K562 (cell line): ENCODE results near the gene POLR3G. TPM values are rescaled to one million over a fixed set of nuclear protein-coding genes. Genes with fewer than 3 reads are reported as not detected.

Source experiments
- CBX1 ChIP-seq: sonication (generic); IDR thresholded peaks from 2 replicates; pipeline ENCODE4 v1.6.1; 2016; ENCODE audit warnings: antibody characterized with exemption, low read depth, mild to moderate bottlenecking
- DIDO1 ChIP-seq: fragments of 450-650 bp; IDR thresholded peaks from 2 replicates; pipeline ENCODE4 v1.6.1; 2016; ENCODE audit warnings: low read depth, missing biosample characterization, missing genetic modification characterization
- ETV6 ChIP-seq, 3 experiments: fragments of 150-350 bp in 1 of 3; sonication (generic) in 1 of 3; formaldehyde crosslinking in 1 of 3; IDR thresholded peaks; 2 replicates each; pipeline versions ENCODE4 v1.6.1 to v1.8.0; 2014 to 2022; ENCODE audit warnings: borderline replicate concordance in 2 of 3, low read depth in 2 of 3, antibody characterized with exemption in 1 of 3, low read length in 1 of 3, mild to moderate bottlenecking in 1 of 3, missing genetic modification reagents in 1 of 3
- HDAC2 ChIP-seq: fragments of 450-650 bp; IDR thresholded peaks from 2 replicates; pipeline ENCODE4 v1.6.1; 2016; ENCODE audit warnings: mild to moderate bottlenecking
- HDAC3 ChIP-seq: fragments of 450-650 bp; IDR thresholded peaks from 2 replicates; pipeline ENCODE4 v1.6.1; 2018; ENCODE audit warnings: borderline replicate concordance, mild to moderate bottlenecking, moderate library complexity; ENCODE audit not compliant: partially characterized antibody
- ILF3 ChIP-seq: fragments of 450-650 bp; IDR thresholded peaks from 2 replicates; pipeline ENCODE4 v1.6.1; 2018; ENCODE audit warnings: antibody characterized with exemption, mild to moderate bottlenecking, moderate library complexity, borderline replicate concordance
- JUND ChIP-seq, 2 experiments: IDR thresholded peaks; 2 replicates in 1 of 2; 3 replicates in 1 of 2; pipeline ENCODE4 v1.6.1; 2011; ENCODE audit warnings: borderline replicate concordance in 2 of 2, low read depth in 2 of 2, low read length in 2 of 2, improper control_type of control experiment in 1 of 2, missing biosample characterization in 1 of 2, missing genetic modification characterization in 1 of 2, missing genetic modification reagents in 1 of 2
- NFATC3 ChIP-seq: fragments of 450-650 bp; IDR thresholded peaks from 2 replicates; pipeline ENCODE4 v1.6.1; 2017; ENCODE audit warnings: mild to moderate bottlenecking
- POU5F1 ChIP-seq: fragments of 150-350 bp; IDR thresholded peaks from 2 replicates; pipeline ENCODE4 v1.6.1; 2014; ENCODE audit warnings: borderline replicate concordance, low read length, low read depth, mild to moderate bottlenecking; ENCODE audit not compliant: partially characterized antibody
- SRSF7 ChIP-seq: fragments of 200-400 bp; formaldehyde crosslinking; optimal IDR thresholded peaks from 2 replicates; pipeline ENCODE3; 2017; ENCODE audit warnings: mild to moderate bottlenecking, low read depth, low read length
- ZBTB1 ChIP-seq: sonication (generic); formaldehyde crosslinking; IDR thresholded peaks from 2 replicates; pipeline ENCODE4 v1.8.1; 2023; ENCODE audit warnings: missing genetic modification reagents, low read depth, mild to moderate bottlenecking, borderline replicate concordance
- ZNF57 ChIP-seq: fragments of 450-650 bp; formaldehyde crosslinking; IDR thresholded peaks from 2 replicates; pipeline ENCODE4 v1.4.0; 2020; ENCODE audit warnings: mild to moderate bottlenecking, moderate library complexity
- ZNF586 ChIP-seq: fragments of 450-650 bp; formaldehyde crosslinking; conservative IDR thresholded peaks from 2 replicates; pipeline ENCODE4 v1.4.0; 2020; ENCODE audit warnings: mild to moderate bottlenecking, moderate library complexity
- ZNF764 ChIP-seq: fragments of 250-450 bp; sonication (Bioruptor Pico); IDR thresholded peaks from 2 replicates; pipeline ENCODE4 v1.4.0; 2020; ENCODE audit warnings: low read depth, mild to moderate bottlenecking, moderate library complexity
- ZNF785 ChIP-seq: fragments of 250-450 bp; sonication (Bioruptor Pico); IDR thresholded peaks from 2 replicates; pipeline ENCODE4 v1.4.0; 2020; ENCODE audit warnings: mild to moderate bottlenecking
- polyA plus RNA-seq, 8 experiments: library from polyadenylated mRNA; depleted of rRNA in 4 of 8; stranded (reverse) in 5 of 8; unstranded in 3 of 8; fragments of >200 nt; fragmentation: Nextera tagmentation in 2 of 8; fragmentation: Illumina TruSeq in 1 of 8; extraction: Ambion mirVana in 2 of 8; extraction: Trizol in 1 of 8; gene quantifications; 2 replicates each; pipeline versions ENCODE4 v1.2.1 to v1.2.3, GENCODE V29; 2011 to 2014; ENCODE audit warnings: inconsistent platforms in 1 of 8, missing spikeins in 1 of 8
- total RNA-seq, 7 experiments: library from RNA; depleted of rRNA in 6 of 7; stranded (reverse); fragments of >200 nt in 6 of 7; fragmentation: Illumina TruSeq in 2 of 7; extraction: Trizol in 2 of 7; gene quantifications; 2 replicates each; pipeline versions ENCODE4 v1.2.1 to v1.2.3, GENCODE V29; 2011 to 2021; ENCODE audit warnings: low replicate concordance in 1 of 7
- TF ChIP-seq, protein P1 (sequence below): sonication (generic); formaldehyde crosslinking; IDR thresholded peaks from 2 replicates; pipeline ENCODE4 v1.8.0; 2022; ENCODE audit warnings: mild to moderate bottlenecking, missing genetic modification reagents
- TF ChIP-seq, protein P2 (sequence below), 2 experiments: IDR thresholded peaks; 2 replicates each; pipeline ENCODE4 v1.6.1; 2012; ENCODE audit warnings: improper control_type of control experiment in 2 of 2, low read depth in 2 of 2, low read length in 2 of 2, borderline replicate concordance in 1 of 2
- TF ChIP-seq, protein P3 (sequence below): fragments of 250-450 bp; sonication (Bioruptor Pico); IDR thresholded peaks from 2 replicates; pipeline ENCODE4 v1.5.0; 2020; ENCODE audit warnings: mild to moderate bottlenecking
- TF ChIP-seq, protein P4 (sequence below): sonication (generic); formaldehyde crosslinking; IDR thresholded peaks from 2 replicates; pipeline ENCODE4 v1.4.0; 2020; ENCODE audit warnings: mild to moderate bottlenecking, missing genetic modification reagents

POLR3G gene
- total and polyA plus RNA-seq, 9 of the 15 experiments (the other 6 are each of a cell fraction or from before 2014, with no cell fraction given) = 39.0 to 111 (median 59.0) TPM

DNA sequence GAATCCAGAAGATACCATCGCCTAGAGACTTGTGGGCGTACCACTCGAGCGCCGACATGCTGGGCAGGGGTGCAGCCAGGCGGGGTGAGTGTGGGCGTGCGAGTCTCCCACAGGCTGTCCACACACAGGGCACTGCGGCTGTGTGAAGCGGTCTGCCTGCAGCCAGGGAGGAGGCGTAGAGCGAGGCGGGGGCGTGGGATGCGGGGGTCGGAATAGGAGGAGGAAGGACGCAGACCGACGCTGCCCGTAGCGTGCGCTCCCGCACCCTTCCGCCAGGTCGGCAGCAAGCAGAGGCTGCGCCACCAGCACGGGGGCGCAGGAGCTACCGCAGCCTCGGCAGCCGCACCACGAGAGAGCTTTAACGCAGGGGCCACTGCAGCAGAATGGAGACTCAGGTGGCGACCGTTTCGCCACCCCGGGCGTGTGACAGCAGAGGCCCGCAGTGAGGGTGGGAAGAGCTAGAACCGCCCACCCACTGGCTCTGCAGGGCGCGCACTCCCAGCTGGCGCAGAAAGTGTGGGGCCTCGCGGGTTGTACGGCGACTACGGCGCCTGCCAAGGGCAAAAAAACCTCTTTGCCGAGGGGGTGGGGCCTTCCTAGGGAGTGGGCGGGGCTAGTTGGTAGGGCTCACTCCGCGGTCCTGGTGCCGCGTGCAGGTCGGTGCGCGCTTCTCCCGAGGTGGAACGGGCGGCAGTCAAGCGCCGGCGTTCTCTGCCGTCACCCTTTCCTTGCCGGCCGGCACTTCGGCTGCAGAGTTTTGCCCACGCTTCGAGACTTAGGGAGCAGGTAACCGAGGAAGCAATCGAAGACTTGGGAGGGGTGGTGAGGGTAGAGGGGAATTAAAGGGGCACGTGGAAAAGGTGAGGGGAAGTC lies at the start of gene POLR3G, which contains the start of gene MBLAC2 (continued):
- TF ChIP-seq, protein P1, sequence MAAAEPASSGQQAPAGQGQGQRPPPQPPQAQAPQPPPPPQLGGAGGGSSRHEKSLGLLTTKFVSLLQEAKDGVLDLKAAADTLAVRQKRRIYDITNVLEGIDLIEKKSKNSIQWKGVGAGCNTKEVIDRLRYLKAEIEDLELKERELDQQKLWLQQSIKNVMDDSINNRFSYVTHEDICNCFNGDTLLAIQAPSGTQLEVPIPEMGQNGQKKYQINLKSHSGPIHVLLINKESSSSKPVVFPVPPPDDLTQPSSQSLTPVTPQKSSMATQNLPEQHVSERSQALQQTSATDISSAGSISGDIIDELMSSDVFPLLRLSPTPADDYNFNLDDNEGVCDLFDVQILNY (CRISPR knock-in tag) = no peak
- TF ChIP-seq HDAC2 = peak; percentile 58; the same call in 1 of the 2 replicates
- no peak for TF ChIP-seq ETV6 (IDR thresholded peaks at IDR 0.05; ENCODE audit: borderline replicate concordance in 1 of 2, low read depth in 2 of 2, low read length in 1 of 2)
- peak; percentile 49; the same call in 1 of the 2 replicates for TF ChIP-seq ETV6 (CRISPR knock-in tag; IDR thresholded peaks at IDR 0.05; ENCODE audit: borderline replicate concordance)
- TF ChIP-seq, protein P2, sequence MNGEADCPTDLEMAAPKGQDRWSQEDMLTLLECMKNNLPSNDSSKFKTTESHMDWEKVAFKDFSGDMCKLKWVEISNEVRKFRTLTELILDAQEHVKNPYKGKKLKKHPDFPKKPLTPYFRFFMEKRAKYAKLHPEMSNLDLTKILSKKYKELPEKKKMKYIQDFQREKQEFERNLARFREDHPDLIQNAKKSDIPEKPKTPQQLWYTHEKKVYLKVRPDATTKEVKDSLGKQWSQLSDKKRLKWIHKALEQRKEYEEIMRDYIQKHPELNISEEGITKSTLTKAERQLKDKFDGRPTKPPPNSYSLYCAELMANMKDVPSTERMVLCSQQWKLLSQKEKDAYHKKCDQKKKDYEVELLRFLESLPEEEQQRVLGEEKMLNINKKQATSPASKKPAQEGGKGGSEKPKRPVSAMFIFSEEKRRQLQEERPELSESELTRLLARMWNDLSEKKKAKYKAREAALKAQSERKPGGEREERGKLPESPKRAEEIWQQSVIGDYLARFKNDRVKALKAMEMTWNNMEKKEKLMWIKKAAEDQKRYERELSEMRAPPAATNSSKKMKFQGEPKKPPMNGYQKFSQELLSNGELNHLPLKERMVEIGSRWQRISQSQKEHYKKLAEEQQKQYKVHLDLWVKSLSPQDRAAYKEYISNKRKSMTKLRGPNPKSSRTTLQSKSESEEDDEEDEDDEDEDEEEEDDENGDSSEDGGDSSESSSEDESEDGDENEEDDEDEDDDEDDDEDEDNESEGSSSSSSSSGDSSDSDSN (IDR thresholded peaks at IDR 0.05; ENCODE audit: borderline replicate concordance in 1 of 2, low read depth in 2 of 2, low read length in 2 of 2) = peak; percentile 9 to 26; a peak in 1 of 4 replicates
- TF ChIP-seq DIDO1 (tag) = peak; percentile 56; the same call in 1 of the 2 replicates
- TF ChIP-seq, protein P3, sequence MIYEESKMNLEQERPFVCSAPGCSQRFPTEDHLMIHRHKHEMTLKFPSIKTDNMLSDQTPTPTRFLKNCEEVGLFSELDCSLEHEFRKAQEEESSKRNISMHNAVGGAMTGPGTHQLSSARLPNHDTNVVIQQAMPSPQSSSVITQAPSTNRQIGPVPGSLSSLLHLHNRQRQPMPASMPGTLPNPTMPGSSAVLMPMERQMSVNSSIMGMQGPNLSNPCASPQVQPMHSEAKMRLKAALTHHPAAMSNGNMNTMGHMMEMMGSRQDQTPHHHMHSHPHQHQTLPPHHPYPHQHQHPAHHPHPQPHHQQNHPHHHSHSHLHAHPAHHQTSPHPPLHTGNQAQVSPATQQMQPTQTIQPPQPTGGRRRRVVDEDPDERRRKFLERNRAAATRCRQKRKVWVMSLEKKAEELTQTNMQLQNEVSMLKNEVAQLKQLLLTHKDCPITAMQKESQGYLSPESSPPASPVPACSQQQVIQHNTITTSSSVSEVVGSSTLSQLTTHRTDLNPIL = no peak
- TF ChIP-seq ILF3 = no peak
- peak; percentile 38; the same call in 1 of the 2 replicates for TF ChIP-seq ZBTB1 (CRISPR knock-in tag)
- TF ChIP-seq ZNF586 (CRISPR knock-in tag) = no peak
- TF ChIP-seq POU5F1 = no peak
- TF ChIP-seq JUND (IDR thresholded peaks at IDR 0.05; ENCODE audit: borderline replicate concordance, low read depth, low read length) = peak; percentile 49; the same call in 1 of the 2 replicates
- TF ChIP-seq JUND (tag; IDR thresholded peaks at IDR 0.05; ENCODE audit: borderline replicate concordance, low read depth, low read length) = no peak
- no peak for TF ChIP-seq SRSF7
- no peak for TF ChIP-seq ZNF764 (CRISPR knock-in tag)
- TF ChIP-seq ZNF57 = no peak
- TF ChIP-seq, protein P4, sequence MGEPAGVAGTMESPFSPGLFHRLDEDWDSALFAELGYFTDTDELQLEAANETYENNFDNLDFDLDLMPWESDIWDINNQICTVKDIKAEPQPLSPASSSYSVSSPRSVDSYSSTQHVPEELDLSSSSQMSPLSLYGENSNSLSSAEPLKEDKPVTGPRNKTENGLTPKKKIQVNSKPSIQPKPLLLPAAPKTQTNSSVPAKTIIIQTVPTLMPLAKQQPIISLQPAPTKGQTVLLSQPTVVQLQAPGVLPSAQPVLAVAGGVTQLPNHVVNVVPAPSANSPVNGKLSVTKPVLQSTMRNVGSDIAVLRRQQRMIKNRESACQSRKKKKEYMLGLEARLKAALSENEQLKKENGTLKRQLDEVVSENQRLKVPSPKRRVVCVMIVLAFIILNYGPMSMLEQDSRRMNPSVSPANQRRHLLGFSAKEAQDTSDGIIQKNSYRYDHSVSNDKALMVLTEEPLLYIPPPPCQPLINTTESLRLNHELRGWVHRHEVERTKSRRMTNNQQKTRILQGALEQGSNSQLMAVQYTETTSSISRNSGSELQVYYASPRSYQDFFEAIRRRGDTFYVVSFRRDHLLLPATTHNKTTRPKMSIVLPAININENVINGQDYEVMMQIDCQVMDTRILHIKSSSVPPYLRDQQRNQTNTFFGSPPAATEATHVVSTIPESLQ = 0 out of 2 replicates have a peak, but pooled peaks have one; percentile 64
- TF ChIP-seq NFATC3 = no peak
- TF ChIP-seq CBX1 = peak; percentile 97
- no peak for TF ChIP-seq HDAC3
- no peak for TF ChIP-seq ZNF785 (CRISPR knock-in tag)
